HG02623 (cell line): ENCODE results near the gene SLC25A41.
"Not testable (repeated sequence)": the region's sequence is repeated elsewhere in the genome, so short reads cannot be mapped to it uniquely, and the experiment has no call there.

ENCODE experiments used
- ATAC-seq: cut with Tn5 transposase; IDR thresholded peaks from one replicate; pipeline ENCODE4 v1.9.1; 2021; ENCODE audit warnings: moderate library complexity; ENCODE audit not compliant: unreplicated experiment

Gene SLC25A41

DNA sequence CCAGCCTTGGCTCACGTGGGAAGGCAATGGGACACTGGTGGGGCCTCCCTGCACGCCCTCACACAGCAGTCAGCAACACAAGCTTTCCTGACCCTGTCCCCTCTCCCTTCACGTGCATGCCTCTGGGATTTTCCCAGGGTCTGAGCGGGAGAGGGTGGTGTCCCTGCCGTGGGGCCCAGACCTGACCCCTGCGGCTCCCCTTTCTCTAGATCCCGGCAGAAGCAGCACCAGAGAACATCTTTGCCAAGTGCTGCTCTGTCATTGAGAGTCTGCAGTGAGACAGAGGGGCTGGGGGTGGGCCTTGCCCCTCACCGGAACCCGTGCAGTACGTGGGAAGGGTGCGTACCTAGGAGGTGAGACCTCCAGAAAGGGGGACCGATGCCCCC, 21.5 kb downstream of the SLC25A41 start:
- ATAC-seq = no peak

DNA sequence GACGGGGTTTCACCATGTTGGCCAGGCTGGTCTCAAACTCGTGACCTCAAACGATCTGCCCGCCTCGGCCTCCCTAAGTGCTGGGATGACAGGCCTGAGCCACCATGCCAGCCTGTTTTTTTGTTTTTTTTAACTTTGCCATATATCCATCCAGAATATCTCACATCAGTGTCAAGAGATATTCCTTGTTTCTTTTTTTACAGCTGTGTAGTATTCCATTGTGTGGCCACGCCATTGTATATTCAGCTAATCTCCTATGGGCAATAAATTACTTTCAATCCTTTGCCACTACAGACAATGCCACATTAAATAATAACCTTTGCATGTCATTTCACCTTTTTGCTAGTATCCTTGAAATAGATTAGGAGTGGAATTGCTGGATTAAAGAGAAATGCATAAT, 24.2 kb downstream of the SLC25A41 start:
- no peak for ATAC-seq

DNA sequence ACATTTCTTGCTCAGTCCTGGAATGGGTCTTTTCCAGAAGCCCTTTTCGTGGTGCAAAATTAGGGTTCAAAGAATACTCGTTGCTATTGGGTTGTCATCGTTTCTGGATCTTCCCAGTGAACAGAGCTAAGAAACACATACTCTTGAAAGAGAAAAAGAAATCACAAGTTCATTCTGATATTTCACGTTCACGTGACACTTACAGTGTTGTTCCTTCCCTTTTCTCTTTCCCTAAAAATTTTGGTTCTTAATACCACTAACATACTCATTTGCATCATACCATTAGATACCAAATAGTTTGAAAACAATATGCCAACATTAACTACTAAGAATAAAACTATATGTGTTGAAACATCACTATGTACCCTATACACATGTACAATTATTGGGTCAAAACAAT, 27.2 kb downstream of the SLC25A41 start:
- no peak for ATAC-seq

DNA sequence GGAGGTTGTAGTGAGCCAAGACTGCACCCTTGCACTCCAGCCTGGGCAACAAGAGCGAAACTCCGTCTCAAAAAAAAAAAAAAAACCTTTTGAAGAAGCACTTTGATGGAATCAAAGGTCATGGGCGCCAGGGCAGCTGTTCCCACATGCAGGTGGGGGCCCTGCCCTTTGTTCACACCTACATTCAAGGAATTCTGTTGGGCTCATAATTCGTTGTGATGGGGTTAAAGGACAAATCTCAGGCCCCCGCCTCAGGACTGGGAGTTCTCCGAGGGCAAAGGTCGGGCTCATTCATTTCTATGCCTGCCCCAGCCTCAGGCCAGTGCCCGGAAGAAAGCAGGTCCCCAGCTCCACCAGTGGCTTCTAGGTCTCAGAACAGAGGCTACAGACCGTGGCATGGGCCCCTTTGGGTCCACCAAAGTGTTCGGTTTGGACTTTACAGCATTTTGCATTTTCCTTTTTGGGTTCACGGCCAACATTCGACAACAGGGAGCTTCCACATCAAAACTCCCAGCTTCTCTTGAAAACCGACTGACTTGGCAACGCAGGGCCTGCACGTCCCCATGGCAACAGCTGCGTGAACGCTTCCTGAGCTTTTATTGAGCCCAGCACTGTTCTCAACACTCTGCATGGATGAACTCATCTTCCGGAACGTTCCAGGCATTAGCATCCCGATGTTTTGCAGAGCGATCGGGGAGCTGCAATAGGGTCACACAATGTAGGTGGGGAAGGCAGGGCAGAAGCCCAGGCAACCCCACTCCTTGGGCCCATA, 30.5 kb downstream of the SLC25A41 start:
- ATAC-seq = no peak

DNA sequence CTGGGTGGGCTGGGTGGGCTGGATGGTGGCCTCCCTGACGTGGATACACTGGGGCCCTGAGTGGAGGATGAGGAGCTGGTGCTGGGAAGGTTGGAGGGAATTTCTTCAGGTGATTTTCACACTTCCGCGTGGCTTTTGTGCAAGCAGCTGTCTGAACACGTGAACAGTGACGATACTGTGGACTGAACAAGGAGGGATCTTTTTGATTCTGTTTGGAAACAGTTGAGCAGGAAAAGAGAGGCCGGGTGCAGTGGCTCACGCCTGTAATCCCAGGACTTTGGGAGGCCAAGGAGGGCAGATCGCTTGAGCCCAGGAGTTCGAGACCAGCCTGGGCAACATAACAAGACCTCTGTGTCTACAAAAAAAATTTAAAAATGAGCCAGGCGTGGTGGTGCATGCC, 31.5 kb downstream of the SLC25A41 start:
- ATAC-seq = no peak

DNA sequence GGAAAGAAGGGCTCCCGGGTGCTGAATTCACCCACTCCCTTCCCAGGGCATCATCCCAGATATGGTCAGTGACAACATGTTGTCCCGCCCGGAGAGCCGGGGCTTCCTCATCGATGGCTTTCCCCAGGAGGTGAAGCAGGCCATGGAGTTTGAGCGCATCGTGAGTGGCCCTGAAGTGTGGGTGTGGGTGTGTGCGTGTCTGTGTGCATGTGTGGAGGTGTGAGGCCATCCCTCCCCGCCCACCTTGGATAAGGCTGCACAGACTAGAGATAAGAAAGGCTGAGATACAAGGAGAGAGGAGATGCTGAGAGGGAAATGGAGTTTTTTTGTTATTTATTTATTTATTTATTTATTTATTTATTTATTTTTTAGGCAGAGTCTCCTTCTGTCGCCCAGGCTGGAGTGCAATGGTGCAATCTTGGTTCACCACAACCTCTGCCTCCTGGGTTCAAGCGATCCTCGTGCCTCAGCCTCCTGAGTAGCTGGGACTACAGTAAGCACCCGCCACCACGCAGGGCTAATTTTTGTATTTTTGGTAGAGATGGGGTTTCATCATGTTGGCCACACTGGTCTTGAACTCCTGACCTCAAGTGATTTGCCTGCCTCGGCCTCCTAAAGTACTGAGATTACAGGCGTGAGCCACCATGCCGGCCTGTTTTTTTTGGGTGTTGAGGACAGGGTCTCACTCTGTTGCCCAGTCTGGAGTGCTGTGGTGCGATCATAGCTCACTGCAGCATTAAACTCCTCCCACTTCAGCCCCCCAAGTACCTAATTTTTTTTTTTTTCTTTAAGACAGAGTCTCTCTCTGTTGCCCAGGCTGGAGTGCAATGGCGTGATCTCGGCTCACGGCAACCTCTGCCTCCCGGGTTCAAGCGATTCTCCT, 33.3 kb downstream of the SLC25A41 start:
- not testable (repeated sequence) for ATAC-seq

DNA sequence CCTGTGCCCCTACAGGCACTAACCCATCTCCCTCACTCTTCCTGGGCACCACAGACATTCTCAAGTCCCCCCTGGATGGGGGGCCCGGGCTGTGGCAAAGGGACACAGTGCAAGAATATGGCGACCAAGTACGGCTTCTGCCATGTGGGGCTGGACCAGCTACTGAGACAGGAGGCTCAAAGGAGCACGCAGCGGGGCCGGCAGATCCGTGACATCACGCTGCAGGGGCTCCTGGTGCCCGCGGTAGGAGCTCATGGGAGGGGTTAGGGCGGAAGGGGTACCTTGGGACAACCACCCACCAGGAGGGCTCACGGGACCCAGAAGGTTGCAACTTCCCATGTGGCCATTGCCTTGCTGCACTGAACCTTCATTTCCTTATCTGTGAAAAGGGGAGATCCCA, 37.3 kb downstream of the SLC25A41 start:
- ATAC-seq = no peak

DNA sequence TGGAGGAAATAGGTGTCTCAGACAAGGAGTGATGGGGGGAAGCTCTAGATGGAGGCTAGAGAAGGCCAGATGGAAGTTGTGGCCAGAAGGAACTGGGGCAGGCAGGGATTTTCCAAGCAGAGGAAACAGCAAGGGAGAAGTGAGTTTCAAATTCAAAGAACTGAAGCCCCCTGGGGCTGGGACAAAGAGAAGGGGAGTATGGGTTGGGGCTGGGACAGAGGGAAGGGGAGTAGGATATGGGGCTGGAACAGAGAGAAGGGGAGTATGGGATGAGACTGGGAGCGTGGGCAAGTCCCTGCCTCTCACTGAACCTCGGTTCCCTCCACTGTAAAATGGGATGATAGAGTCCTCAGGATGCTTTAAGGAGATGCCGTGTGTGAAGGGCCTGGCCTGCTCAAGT, 38.7 kb downstream of the SLC25A41 start:
- ATAC-seq = no peak

DNA sequence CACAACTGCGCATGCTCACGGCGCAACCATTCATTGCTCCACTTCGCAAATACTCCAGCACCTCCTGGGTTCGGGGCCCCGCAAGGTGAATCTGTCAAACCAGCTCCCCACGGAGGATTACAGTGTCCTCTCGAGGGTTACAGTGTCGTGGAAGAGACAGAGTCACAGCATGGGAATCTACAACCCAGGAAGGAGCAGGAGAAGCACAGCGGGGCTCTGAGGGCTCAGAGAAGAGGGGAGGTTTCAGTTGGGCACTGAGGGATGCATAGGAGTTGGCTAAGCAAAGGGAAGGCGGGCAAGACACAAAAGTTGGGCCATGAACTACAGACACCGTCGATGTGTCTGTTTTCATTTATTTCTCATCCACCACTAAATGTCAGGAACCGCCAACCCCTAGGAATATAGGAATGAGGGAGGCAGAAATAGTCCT, 39.6 kb downstream of the SLC25A41 start:
- ATAC-seq = no peak

DNA sequence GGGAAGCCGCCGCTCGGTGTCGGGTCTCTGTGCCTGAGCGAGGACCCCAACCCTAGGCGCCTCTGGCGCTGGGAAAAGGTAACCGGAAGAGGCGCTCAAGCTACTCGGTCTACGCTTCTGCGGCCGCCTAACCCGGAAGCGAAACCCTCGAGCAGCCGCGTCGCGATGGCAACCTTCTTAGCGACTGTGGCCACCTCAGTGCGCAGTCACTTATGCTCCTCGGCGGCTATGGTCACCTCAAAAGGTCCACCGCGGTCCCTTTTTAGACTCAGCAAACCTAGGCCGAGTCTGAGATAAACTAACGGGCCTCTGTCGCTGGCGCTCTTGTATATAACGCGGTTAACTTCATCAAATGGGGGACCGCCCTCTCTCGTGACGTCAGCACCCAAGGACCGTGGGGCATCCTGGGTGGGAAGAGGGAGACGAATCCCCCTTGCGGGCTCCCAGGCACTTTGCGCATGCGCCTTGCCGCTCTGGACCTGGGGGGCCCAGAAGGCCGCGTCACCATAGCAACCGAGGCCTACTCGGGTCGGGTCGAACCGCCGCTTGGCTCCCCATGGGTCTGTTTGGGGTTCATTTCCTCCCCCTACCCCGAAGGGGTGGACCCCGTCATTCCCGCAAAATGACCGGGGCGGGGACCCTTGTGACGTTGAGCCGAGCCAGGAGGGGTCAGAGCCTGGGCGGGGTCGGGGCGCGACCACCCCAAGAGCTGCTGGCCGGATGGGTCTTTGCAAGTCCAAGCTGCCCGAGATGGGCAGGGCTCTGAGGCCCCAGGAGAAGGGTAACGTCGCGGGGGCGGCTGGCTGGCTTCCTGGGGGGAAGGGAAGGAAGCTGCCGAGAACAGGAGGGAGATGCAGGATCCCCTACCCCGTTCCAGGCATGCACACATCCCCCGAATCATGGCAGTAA, 40.2 kb downstream of the SLC25A41 start, which contains the start of gene GTF2F1:
TSS of gene GTF2F1 (minus strand) at position 91 of the 909 bp plus-strand sequence. CDS start 169 bp downstream, outside the sequence.
- peak; percentile 79 for ATAC-seq

DNA sequence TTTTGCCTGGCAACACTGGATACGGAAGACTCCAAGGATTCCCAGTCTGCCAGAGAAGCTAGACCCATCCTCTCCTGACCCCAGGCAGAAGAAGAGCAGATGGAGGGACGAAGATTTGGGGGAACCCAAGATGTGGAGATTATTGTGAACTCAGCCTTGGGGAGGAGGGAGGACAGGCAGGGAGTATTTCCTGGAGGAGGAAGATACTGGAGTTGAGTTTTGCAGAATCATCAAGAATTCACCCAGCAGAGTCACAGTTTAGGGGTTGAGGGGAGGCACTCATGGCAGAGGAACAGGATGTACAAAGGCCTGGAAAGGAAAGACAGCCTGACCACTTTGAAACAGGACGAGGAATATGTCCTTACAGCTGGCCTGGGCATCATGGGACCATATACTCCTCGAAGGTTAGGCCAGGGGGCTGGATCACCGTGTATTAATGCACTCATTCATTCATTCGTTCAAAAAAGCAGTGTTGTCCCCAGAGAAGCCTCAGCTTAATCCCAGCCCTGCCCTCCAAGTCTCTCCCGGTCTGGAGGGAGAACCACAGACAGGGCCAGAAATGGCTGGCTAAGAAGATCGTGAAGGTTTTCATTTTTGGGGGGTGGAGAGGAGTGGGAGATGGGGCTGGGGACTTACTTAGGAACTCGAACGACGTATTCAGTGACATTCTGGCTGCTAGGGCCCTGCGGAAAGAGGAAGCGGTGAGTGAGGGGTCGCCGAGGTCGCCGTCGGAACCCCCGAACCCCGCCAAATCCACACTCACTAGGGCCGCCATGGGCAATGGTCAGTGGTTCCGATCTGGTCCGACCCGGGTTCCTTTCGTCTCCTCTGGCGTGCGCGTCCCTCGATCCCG, 41.1 kb downstream of the SLC25A41 start:
- ATAC-seq = no peak

DNA sequence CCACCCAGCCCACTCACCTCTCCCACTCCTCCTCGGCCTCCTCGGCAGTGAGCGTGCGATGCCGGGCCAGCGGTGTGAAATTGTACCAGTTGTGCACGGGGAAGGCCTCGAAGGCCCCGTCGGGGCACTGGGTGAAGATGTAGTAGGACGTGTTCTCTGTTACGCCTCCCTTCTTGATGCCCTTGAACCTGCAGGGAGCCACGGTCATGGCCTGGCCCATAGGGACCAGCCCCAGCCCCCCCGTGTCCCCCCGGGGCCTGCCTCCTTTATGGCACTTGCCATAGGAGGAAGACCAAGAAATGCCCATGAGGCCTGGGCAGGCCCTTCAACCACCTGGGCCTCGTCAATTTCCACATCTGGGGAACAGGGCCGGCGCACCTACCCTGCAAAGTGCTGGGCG, 46.2 kb downstream of the SLC25A41 start:
- no peak for ATAC-seq

DNA sequence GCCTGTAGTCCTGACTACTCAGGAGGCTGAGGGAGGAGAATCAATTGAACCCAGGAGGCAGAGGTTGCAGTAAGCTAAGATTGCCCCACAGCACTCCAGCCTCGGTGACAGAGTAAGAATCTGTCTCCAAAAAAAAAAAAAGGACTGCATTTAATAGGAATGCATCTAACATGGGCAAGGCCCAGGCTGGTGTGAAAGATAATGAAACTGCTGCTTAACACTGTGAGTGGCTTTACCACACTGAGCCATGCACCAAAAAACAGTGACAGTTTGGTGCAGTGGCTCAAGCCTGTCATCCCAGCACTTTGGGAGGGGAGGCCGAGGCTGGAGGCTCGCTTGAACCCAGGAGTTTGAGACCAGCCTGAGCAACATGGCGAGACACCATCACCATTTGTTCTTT, 49.2 kb downstream of the SLC25A41 start:
- ATAC-seq = no peak

DNA sequence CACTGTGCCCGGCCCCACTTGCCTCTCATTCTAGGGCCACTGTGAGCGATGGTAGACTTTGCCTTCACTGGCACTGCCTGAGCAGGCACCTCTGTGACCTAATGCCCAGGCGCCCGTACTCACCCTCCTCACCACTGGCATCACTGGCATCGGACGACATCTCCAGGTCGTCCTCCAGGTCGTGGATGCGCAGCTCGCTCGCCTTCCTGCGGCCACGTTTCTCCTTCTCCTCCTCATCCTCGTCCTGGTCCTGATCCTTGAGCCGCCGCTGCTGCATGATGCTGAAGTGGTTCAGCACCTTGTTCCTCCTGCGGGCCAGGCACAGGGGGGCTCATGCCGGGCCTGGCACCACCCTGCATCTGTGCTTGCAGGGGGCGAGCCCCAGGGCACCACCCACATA, 50.4 kb downstream of the SLC25A41 start:
- ATAC-seq = no peak

DNA sequence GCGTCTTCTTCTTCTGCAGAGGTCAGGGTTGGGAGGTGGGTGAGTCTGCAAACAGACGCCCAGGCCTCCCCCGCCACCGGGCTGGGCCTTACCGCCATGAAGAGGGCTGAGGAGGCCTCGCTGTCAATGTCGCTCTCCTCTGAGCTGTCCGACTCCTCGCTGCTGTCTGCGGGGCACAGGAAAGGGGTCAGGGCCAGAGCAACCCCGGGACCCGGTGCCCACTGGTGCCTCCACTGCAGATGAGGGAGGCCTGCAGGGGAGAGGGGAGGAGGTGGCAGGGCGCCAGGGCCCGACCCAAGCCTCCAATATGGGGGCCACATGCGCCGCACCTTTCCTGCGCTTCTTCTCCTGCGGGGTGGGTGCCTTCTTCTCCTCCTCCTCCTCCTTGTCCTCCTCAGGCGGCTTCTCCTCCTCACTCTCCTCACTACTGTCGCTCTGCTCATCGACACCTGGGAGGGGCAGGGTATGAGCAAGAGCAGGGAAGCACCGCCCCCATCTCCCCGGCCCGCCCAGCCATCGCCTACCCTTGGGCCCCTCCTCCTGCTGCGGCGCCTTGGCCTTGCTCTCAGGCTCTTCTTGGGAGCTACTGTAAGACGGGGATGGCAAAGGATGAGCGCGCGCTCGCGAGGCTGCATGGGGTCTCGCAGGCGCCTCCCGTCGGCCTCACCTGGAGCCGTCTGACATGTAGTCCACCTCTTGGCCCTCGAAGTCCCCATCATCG, 52.4 kb downstream of the SLC25A41 start:
- no peak for ATAC-seq

DNA sequence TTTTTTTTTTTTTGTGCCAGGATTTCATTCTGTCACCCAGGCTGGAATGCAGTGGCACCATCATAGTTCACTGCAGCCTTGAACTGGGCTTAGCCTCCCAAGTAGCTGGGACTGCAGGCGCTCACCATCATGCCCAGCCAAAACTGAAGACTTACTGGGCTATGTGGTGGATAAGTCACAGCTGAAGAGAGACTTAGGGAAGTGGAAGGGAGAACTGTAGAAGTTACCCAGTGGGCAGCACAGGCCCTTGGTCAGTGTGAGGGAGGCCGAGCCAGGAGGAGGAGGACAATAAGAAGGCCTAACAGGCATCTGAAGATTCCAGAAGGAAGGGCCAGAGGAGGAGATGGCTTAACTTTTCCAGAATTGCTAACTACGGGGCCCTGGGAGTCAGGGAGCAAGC, 53.8 kb downstream of the SLC25A41 start:
- no peak for ATAC-seq

DNA sequence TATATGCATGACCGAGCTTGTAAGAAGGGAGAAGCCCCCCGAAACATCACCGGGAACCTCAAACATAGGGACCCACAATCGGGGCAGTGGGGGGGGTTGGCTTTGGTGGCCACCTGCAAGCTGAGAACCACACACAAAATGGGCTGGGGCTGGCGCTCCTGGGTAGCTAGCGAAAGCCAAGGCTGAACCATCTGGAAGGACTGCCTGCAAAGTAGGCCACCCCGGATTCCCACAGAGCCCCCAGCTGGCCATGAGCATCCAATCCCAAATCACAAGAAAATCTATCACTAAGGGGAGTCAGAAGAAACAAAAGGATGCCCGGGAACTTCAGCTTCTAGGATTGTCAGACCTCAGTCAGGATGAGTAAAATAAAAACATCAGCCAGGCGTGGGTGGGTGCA, 55.1 kb downstream of the SLC25A41 start:
- ATAC-seq = no peak

DNA sequence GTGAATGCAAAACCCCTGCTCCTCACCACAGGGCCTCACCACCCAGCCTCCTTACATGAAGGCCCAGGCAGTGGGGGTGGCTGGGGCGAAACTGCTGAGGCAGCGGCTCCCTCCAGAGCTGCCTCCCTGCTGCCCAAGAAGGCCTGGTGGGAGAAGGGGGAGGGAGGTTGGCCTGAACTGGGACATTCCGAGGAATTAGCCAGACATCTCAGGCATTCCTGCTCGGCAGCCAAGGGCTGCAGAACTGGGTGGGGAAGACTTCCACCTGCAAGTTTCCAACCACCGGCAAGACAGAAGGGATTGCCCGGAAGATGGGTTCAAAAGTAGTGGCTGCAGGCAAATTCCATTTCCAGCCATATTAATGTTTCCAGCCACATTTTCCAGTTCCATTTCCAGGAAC, 55.5 kb downstream of the SLC25A41 start:
- no peak for ATAC-seq

DNA sequence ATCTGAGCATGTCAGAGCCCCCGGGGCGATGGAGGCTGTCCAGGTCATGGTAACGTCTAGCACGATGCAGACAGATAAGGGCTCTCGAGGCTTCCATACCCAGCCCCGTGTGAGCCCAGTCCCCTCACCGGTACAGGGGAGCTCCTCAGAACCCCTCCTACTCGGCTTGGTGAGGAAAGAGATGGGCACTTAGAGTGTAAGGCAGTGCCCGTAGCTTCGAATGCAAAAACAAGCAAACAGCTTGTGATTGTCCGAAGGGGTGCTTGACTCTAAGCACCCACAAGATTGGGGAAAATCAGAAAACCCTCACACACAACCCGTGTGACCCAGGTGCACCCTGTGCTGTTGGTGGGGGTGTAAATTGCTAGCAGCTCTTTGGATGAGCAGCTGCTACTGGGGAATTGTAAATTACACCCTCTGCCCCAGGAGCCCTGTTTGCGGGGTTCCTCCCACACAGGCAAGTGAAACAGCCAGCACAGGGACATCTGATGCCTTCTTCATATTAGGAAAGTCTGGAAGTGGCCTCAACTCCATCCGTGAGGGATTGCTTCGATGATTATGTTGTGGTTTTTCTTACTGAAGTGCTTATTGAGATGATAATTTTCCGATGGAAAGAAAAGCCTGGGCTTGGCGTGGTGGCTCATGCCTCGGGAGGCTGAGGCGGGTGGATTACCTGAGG, 56.9 kb downstream of the SLC25A41 start:
- ATAC-seq = no peak
